SHP77 (cell line): ENCODE data around the gene SPECC1L.

Source experiments
- DNase-seq, 2 experiments: peaks; one replicate each; lab custom pipeline; 2025; lab: John Stamatoyannopoulos, UW

Gene SPECC1L

GRCh38 chr22:24359452-24360120 is 89.0 kb downstream of the SPECC1L start:
- DNase-seq, result no peak

DNA sequence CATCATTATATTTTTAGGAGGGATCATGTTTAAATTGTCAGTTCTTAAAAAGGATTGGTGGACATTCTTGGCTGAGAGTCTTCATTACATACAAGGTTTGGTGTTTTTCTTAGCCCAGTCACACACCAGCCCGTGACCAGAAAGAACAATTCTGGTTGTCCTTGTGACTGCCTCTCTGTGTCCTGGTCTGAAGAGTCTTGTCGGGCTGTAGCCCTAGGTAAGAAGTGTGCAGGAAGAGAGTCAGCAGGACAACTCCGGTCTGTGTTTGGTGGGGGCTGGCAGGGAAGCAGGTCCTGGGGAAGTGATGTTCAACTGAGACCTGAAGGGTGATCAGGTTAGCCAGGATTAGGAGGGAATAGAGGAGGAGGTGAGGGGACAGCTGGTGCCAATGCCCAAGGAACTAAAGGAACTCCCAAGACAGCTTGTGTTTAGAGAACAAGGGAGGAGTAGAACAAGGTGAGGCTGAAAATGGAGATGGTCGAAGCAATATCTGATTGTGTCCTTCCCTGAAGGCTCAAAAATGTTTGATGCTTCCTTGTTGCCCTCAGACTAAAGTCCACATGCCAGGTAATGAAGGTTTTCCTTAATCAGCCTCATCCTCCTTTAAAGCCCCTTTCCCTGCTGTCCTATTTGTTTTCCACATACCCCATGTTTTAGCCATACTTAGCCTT is 91.5 kb downstream of the SPECC1L start:
- no peak for DNase-seq

- DNase-seq, result no peak
Measured at GRCh38 chr22:24363243-24363642, 92.6 kb downstream of the SPECC1L start.

DNA sequence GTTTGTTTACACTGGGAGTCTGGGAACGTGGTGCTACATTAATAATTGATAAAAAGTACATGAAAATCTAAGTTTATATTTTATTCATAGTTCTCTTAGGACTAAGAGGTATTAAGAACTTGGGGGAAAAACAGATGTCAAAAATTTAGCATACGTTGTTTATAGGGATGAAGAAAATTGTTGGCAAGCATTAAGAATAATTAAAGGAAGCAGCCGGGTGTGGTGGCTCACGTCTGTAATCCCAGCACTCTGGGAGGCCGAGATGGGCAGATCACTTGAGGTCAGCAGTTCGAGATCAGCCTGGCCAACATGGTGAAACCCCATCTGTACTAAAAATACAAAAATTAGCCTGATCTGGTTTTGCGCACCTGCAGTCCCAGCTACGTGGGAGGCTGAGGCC is 96.1 kb downstream of the SPECC1L start:
- DNase-seq, result no peak

DNA sequence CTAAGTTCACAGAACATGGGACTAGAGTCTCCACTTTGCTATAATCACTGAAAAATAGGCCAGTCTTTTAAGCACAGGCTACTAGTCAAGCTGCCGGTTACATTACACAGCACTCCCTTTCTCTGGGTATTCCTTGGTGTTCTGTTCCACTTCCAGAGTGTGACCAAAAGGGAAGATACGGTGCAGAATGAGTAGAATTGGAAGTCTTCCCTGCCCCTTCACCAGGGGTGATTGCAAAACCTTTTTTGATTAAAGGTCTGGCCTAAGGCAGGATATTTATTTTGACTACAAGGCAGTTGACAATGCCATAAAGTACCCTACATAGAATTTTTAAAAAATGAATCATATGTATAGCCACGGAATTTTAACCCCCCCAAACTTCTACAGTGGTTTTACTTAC is 97.2 kb downstream of the SPECC1L start:
- no peak for DNase-seq

DNA sequence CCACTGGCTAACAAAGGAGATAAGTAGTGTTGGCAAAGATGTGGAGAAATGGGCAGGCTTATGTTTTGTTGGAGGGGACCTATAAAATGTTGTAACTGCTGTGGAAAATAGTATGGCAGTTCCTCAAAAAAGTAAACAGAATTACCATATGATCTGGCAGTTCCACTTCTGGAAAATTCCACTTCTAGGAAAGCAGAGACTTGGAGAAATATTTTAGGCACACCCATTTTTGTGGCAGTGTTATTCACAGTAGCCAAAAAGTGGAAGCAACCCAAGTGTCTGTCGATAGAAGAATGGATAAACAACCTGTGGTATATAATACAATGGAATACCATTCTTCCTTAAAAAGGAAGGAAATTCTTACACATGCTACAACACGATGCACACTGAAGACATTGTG is 99.8 kb downstream of the SPECC1L start:
- DNase-seq, result no peak

DNA sequence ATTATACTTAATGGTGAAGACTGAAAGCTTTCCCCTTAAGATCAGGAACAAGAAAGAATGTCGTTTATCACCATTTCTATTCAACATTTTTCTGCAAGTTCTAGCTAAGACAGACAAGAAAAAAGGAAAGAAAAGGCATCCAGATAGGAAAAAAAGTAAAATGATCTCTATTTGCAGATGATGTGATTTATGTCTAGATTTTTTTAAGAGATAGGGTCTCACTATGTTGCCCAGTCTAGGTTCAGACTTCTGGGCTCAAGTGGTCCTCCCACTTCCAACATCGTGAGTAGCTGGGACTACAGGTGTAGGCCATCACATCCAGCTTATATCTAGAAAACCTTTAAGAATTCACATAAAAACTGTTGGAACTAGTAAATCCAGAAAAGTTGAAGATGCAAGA is 105.4 kb downstream of the SPECC1L start:
- DNase-seq, result no peak

- DNase-seq, result no peak
Measured at GRCh38 chr22:24376586-24376985, 106.0 kb downstream of the SPECC1L start.

GRCh38 chr22:24379536-24379935 is 108.9 kb downstream of the SPECC1L start:
- no peak for DNase-seq

GRCh38 chr22:24380220-24380904 is 109.7 kb downstream of the SPECC1L start:
- no peak for DNase-seq

GRCh38 chr22:24380905-24381230 is 110.2 kb downstream of the SPECC1L start:
- DNase-seq, result no peak

DNA sequence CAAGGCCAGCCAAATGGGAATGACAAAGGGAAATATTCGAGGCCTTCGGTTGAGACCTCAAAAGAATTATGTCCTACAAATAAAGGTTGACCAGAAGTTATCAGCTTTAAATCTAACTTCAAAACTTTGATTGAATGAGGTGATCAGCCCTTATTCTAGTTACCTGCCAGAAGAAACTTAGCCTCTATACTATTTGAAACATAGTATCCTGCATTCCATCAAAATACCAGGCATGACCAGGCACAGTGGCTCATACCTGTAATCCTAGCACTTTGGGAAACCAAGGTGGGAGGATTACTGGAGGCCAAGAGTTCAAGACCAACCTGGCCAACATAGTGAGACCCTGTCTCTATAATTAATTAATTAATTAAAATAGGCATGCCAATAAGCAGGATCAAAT is 112.4 kb downstream of the SPECC1L start:
- DNase-seq, result no peak

DNA sequence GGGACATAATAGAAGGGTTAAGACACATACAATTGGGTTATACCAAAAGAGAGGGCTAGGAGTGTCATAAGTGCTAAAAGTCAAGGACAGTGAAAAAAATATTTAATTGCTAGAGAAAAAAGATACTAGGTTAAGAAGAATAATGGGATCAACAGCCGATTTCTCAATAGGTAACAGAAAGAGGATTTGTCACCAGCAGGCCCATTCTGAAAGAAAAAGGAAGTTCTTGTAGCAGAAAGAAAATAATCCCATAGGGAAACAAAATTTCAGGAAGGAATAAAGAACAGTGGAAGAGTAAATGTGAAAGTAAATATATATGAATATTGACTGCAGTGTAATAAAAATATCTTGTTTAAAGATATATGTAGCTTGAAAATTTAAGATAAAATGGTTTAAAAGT is 113.5 kb downstream of the SPECC1L start:
- DNase-seq, result no peak

GRCh38 chr22:24386937-24387471 is 116.4 kb downstream of the SPECC1L start:
- no peak for DNase-seq

DNA sequence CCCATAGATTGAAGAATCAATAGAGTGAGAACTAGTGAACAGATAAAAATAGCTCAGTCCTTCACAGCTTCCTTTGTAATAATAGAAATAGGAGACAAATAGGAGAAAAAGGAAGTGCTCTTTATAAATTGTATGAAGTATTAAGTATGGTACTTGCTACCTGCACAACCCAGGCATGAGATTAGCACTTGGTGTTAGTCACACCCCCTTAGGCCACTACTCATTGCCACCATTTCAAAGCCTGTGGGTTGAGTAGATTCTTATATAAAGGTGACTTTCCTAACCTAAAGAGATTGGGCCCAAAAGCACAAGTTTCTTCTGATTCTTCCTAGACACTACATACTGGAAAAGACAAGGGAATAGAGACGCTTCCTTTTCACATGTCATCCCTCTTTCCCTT is 119.0 kb downstream of the SPECC1L start:
- DNase-seq, result no peak

- DNase-seq, result no peak
Measured at GRCh38 chr22:24390156-24390555, 119.5 kb downstream of the SPECC1L start.

DNA sequence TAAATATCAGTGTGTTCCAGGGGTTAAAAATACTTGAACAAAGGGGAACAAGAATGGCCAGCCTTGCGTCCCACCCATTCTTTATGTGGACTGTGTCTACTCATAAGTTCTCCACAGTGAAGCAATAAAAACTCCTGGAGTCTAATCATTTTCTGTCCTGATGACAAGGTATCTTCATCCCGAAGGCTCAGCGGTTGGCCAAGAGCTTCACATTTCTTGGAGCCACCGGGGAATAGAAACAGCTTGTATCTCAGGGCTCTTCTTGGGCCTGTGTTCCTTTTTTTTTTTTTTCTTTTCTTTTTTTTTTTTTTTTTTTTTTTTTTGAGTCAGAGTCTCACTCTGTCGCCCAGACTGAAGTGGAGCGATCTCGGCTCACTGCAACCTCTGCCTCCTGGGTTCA is 119.9 kb downstream of the SPECC1L start:
- no peak for DNase-seq

GRCh38 chr22:24391836-24392217 is 121.2 kb downstream of the SPECC1L start:
- no peak for DNase-seq

- no peak for DNase-seq
Measured at GRCh38 chr22:24392218-24392931, 121.7 kb downstream of the SPECC1L start.

GRCh38 chr22:24393012-24393559 is 122.5 kb downstream of the SPECC1L start:
- no peak for DNase-seq

DNA sequence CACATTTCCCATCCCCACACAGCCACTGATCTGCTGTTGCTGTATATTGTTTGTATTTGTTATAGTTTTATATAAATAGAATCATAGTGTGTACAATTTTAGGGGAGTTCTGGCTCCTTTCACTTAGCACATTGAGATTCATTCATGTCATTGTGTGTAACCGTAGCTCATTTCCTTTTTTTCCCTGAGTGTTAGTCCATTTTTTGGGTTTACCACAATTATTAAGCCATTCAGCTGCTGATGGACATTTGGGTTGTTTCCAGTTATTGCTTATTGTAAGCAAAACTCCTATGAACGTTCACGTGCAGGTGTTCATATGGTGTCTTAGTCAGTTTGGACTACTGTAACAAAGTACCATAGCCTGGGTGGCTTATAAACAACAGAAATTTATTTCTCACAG is 123.2 kb downstream of the SPECC1L start:
- DNase-seq, result no peak

- DNase-seq, result no peak
Measured at GRCh38 chr22:24394254-24394653, 123.6 kb downstream of the SPECC1L start.
